ENCODE data around the gene PTGFRN. TPM values are rescaled to one million over a fixed set of nuclear protein-coding genes. Genes with fewer than 3 reads are reported as not detected.

PTGFRN gene
- total and polyA plus RNA-seq, 2 experiments from 2014 or later, result 16.6 to 31.0 TPM

DNA sequence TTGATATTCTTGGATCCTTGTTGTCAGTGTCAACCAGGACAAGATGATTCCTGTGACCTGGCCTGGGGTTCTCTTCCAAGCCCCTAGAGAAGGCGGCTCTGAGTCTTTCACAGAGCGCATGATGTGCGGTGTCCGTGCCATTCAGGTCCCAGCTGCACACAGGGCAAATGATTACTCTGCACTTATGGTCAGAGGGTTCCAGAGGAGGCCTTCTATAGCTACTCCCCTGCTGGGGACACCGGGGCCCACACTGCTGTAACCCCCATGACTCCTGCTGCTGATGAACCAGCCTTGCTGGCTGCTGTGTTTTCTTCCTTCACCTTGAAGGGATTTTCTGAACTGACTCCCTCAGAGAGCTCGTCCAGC is 1.5 kb downstream of the PTGFRN start:
- peak overlapping the region; percentile 71 for H2AFZ ChIP-seq
- H4K20me1 ChIP-seq (ENCODE audit: insufficient read depth, poor library complexity, severe bottlenecking), result no peaks in the 10 kb centered on the region
- H3K9me3 ChIP-seq (ENCODE audit: low read depth), result no peaks in the 10 kb centered on the region
- no peak for DNase-seq (ENCODE audit: low spot score)
- H3K36me3 ChIP-seq (replicated peaks; ENCODE audit: insufficient read depth, low read depth), result no peaks in the 10 kb centered on the region
- H3K79me2 ChIP-seq, result peaks cover 54% of the 10 kb centered on the region
- H3K4me3 ChIP-seq, result peak overlapping the region; percentile 85
- H3K4me1 ChIP-seq (ENCODE audit: insufficient read depth), result peaks cover 13% of the 10 kb centered on the region
- H3K9me2 ChIP-seq (replicated peaks; ENCODE audit: insufficient read depth), result no peaks in the 10 kb centered on the region
- H3K27me3 ChIP-seq, result no peaks in the 10 kb centered on the region
- TF ChIP-seq EZH2 (IDR thresholded peaks at IDR 0.05; ENCODE audit: borderline replicate concordance) (no peak), EZH2phosphoT487 (IDR thresholded peaks at IDR 0.05; ENCODE audit: low read depth, severe bottlenecking, unreplicated experiment) (no peak)
- TF ChIP-seq, protein P1, sequence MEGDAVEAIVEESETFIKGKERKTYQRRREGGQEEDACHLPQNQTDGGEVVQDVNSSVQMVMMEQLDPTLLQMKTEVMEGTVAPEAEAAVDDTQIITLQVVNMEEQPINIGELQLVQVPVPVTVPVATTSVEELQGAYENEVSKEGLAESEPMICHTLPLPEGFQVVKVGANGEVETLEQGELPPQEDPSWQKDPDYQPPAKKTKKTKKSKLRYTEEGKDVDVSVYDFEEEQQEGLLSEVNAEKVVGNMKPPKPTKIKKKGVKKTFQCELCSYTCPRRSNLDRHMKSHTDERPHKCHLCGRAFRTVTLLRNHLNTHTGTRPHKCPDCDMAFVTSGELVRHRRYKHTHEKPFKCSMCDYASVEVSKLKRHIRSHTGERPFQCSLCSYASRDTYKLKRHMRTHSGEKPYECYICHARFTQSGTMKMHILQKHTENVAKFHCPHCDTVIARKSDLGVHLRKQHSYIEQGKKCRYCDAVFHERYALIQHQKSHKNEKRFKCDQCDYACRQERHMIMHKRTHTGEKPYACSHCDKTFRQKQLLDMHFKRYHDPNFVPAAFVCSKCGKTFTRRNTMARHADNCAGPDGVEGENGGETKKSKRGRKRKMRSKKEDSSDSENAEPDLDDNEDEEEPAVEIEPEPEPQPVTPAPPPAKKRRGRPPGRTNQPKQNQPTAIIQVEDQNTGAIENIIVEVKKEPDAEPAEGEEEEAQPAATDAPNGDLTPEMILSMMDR (IDR thresholded peaks at IDR 0.05; ENCODE audit: poor library complexity), result no peak
- 43% methylated on average over 6 of the region's 6 CpGs for WGBS (ENCODE audit: low lambda C conversion rate, missing lambda C conversion rate)
- peak overlapping the region; percentile 81 for H3K4me2 ChIP-seq
- H3K27ac ChIP-seq, result peak overlapping the region; percentile 87

DNA sequence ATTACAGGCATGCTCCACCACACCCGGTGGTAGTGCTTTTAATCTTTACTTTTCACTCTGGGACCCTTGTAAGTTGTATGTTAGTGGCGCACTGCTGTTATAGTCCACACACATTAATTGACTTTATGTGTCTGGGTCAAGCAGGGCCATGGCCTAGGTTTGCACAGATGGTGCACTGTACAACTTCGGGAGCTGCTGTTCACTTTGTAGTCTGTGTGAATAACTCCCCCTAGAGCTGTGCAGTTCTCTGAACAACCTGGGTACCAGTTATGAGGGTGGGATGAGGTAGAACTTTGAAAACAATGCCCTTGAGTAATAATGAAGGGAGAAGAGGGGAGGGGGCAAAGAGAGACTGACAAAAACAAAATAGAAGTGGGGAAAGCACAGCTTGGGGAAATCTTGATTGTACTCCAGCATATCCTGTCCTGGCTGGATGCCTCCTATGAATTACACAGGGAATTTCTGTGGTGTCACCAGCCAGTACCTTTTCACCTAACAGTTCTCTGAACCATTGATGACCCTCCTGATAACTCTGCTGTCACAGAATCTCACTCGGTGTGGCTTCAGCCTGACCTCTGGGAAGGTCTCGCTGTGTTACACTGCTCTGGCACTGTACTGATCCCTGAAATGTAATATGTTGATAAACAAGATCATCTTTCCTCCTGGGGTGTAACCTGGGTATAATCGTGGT is 2.2 kb downstream of the PTGFRN start:
- Histone ChIP-seq H3K4me1 (ENCODE audit: insufficient read depth) (peaks cover 17% of the 10 kb centered on the region), H3K27me3 (no peaks in the 10 kb centered on the region), H3K36me3 (replicated peaks; ENCODE audit: insufficient read depth, low read depth) (no peaks in the 10 kb centered on the region), H3K9me3 (ENCODE audit: low read depth) (no peaks in the 10 kb centered on the region), H4K20me1 (ENCODE audit: insufficient read depth, poor library complexity, severe bottlenecking) (no peaks in the 10 kb centered on the region), H3K79me2 (peaks cover 56% of the 10 kb centered on the region), H3K27ac (no peak overlapping the region), H3K9me2 (replicated peaks; ENCODE audit: insufficient read depth) (no peaks in the 10 kb centered on the region), H3K4me2 (peak overlapping the region; percentile 81), H3K4me3 (no peak overlapping the region), H2AFZ (no peak overlapping the region)
- 50% methylated on average over 6 of the region's 6 CpGs for WGBS (ENCODE audit: low lambda C conversion rate, missing lambda C conversion rate)
- DNase-seq (ENCODE audit: low spot score), result no peak
- TF ChIP-seq, protein P1 (IDR thresholded peaks at IDR 0.05; ENCODE audit: poor library complexity), result no peak
- no peak for TF ChIP-seq EZH2 (IDR thresholded peaks at IDR 0.05; ENCODE audit: borderline replicate concordance)
- no peak for TF ChIP-seq EZH2phosphoT487 (IDR thresholded peaks at IDR 0.05; ENCODE audit: low read depth, severe bottlenecking, unreplicated experiment)

DNA sequence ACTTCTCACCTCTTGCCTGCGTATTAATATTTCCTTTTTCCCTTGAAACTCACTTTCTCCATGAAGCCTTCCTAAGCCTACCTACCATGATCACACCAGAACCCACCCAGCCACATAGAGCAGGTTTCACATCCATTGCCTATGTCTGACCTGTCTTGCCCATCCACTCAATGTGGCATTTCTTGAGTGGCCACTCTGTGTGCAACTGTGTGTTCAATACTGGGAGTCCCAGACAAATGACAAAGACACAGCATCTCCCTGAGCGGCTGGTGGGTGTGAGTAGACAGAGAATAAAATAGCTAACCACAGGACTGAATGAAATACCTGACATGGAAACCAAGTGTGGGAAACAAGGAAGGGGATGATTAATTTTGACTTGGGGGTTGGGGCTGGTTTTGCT is 3.1 kb downstream of the PTGFRN start:
- no peak for DNase-seq (ENCODE audit: low spot score)
- H3K27ac ChIP-seq, result no peak overlapping the region
- H2AFZ ChIP-seq, result no peak overlapping the region
- H3K27me3 ChIP-seq, result no peaks in the 10 kb centered on the region
- H3K4me3 ChIP-seq, result no peak overlapping the region
- TF ChIP-seq EZH2phosphoT487 (IDR thresholded peaks at IDR 0.05; ENCODE audit: low read depth, severe bottlenecking, unreplicated experiment), result no peak
- no peak for TF ChIP-seq EZH2 (IDR thresholded peaks at IDR 0.05; ENCODE audit: borderline replicate concordance)
- TF ChIP-seq, protein P1 (IDR thresholded peaks at IDR 0.05; ENCODE audit: poor library complexity), result no peak
- WGBS (ENCODE audit: low lambda C conversion rate, missing lambda C conversion rate), result 100% methylated on average over 2 of the region's 2 CpGs
- no peaks in the 10 kb centered on the region for H3K9me2 ChIP-seq (replicated peaks; ENCODE audit: insufficient read depth)
- peaks cover 22% of the 10 kb centered on the region for H3K4me1 ChIP-seq (ENCODE audit: insufficient read depth)
- no peaks in the 10 kb centered on the region for H4K20me1 ChIP-seq (ENCODE audit: insufficient read depth, poor library complexity, severe bottlenecking)
- H3K36me3 ChIP-seq (replicated peaks; ENCODE audit: insufficient read depth, low read depth), result no peaks in the 10 kb centered on the region
- H3K4me2 ChIP-seq, result no peak overlapping the region
- no peaks in the 10 kb centered on the region for H3K9me3 ChIP-seq (ENCODE audit: low read depth)
- peaks cover 64% of the 10 kb centered on the region for H3K79me2 ChIP-seq

Data from hepatocyte (in vitro differentiated cells).